Regular cardiac myocyte (primary cell): ENCODE data around the gene DPP9. TPM values are rescaled to one million over a fixed set of nuclear protein-coding genes. Genes with fewer than 3 reads are reported as not detected.

ENCODE experiments used
- total RNA-seq: library from RNA; depleted of rRNA; stranded (reverse); fragments of >200 nt; gene quantifications from 2 replicates; pipeline ENCODE4 v1.2.3, GENCODE V29; 2014

The DPP9 gene
- total RNA-seq: 23.4 and 51.2 TPM in 2 replicates

DNA sequence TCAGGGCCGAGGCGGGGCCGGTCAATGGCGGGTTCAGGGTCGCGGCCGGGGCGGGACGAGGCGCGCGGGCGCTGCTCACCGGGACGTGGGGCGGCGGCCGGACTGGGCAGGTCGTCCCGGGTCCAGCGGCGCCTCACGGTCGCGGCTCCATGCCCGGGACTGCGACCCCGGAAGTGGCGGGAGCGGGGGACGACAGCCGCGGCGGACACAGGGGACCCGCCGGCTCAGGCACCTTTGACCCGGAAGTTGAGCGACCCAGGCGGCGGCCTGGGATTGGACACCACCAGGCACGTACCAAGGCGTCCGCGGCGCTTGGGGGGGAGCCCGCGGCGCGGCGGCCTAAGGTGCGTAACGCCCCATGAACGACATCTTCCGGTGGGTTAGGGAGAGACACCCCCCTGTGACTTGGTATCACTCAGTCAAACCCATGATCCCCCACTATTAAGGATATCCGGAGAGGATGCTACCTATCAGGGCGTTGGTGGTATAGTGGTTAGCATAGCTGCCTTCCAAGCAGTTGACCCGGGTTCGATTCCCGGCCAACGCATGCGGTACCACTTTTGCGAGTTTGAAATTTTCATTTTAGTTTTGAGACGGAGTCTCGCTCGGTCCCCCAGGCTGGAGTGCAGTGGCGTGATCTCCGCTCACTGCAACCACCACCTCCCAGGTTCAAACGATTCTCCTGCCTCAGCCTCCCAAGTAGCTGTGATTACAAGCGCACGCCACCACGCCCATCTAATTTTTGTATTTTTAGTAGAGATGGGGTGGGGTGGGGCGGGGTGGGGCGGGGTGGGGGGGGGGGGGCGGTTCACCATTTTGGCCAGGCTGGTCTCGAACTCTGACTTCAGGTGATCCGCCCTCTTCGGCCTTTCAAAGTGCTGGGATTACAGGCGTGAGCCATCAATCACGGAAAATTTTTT, at the start of gene DPP9:
DPP9 (minus strand) TSS at position 248 of the 920 bp plus-strand sequence. CDS start 3,936 bp downstream, outside the sequence.

GRCh38 chr19:4669723-4670480, 53.7 kb downstream of the DPP9 start, which contains the start of gene MYDGF:
Gene MYDGF, minus strand, starts transcription at chr19:4670342. Its CDS starts 8 bp downstream, at chr19:4670334.

DNA sequence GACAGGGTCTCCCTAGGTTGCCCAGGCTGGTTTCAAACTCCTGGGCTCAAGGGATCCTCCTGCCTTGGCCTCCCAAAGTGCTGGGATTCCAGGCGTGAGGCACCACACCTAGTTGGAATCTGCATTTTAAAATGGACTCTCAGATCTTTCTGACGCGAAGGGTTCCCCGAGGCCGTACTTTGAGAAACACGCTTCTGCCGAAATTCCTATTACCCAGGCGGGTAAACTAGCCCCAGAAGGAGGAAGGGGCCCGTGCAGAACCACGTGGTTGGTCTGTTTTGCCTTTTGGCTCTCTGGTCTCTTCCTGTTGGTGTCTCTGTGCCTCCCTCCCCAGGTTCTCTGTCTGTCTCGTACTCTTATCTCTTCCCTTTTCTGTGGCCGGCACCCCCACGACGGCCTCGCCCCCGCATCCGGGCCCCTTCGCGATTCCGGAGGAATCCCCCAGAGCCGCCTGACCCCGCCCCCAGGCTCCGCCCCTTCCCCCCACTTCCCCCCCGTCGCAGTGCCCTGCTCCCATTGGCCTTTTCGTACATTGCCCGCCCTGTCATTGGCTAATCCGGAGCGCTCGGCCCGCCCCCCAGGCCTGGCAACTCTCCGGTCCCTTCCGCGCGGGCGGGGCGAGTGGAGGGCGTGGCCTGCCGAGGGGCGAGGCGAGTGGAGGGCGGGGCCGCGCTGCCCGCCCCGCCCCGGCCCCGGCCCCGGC, 84.7 kb downstream of the DPP9 start, which contains the start of gene TNFAIP8L1:
TNFAIP8L1 (plus strand) TSS at position 689 of the 703 bp plus-strand sequence. CDS start 12,354 bp downstream, outside the sequence.

Other genes with a start within 250 kb of the DPP9 start
- gene PLIN4, start 205.4 kb downstream of the DPP9 start, total RNA-seq: 0.28 TPM in 1 of 2 replicates, not detected in the other
- not detected in 2 replicates for gene PLIN5, start 188.6 kb downstream of the DPP9 start, total RNA-seq
- gene LRG1, start 183.8 kb downstream of the DPP9 start, total RNA-seq: not detected in 2 replicates
- gene SEMA6B, start 164.2 kb downstream of the DPP9 start, total RNA-seq: 0.56 and 0.58 TPM in 2 replicates
- 2.8 and 5.0 TPM in 2 replicates for gene TNFAIP8L1, start 84.3 kb downstream of the DPP9 start, total RNA-seq
- 212 and 239 TPM in 2 replicates for gene MYDGF, start 53.5 kb downstream of the DPP9 start, total RNA-seq
- 9.9 and 17.8 TPM in 2 replicates for gene FEM1A, start 67.9 kb upstream of the DPP9 start, total RNA-seq
- 1.9 and 2.3 TPM in 2 replicates for gene TICAM1, start 107.9 kb upstream of the DPP9 start, total RNA-seq
- gene PLIN3, start 143.8 kb upstream of the DPP9 start, total RNA-seq: 254 and 430 TPM in 2 replicates
- gene ARRDC5, start 179.1 kb upstream of the DPP9 start, total RNA-seq: under 0.01 TPM in 1 of 2 replicates, not detected in the other
- 7.0 and 175 TPM in 2 replicates for gene UHRF1, start 185.7 kb upstream of the DPP9 start, total RNA-seq
- gene KDM4B, start 245.3 kb upstream of the DPP9 start, total RNA-seq: 16.1 and 18.4 TPM in 2 replicates